ENCODE results near the gene CARD8.

CARD8 gene

DNA sequence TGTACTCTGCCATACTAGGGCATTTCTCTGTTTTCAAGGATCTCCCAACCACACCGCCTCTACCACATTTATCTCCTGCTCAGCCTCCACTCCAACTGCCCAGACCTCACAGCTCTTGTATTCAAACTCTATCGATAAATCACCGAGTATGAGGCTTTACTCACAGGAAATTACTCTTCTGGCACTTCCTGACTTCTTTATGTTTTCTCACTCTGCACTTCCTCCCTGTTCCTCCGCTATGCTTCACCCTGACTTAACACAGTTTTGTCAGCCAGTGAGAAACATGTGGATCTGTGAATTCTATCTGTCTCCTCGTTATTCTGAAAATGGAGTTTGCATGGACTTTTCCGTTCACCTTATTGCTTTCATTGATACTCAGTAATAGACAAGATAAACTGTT is 2.6 kb upstream of the CARD8 start:
- TF ChIP-seq, protein P1, sequence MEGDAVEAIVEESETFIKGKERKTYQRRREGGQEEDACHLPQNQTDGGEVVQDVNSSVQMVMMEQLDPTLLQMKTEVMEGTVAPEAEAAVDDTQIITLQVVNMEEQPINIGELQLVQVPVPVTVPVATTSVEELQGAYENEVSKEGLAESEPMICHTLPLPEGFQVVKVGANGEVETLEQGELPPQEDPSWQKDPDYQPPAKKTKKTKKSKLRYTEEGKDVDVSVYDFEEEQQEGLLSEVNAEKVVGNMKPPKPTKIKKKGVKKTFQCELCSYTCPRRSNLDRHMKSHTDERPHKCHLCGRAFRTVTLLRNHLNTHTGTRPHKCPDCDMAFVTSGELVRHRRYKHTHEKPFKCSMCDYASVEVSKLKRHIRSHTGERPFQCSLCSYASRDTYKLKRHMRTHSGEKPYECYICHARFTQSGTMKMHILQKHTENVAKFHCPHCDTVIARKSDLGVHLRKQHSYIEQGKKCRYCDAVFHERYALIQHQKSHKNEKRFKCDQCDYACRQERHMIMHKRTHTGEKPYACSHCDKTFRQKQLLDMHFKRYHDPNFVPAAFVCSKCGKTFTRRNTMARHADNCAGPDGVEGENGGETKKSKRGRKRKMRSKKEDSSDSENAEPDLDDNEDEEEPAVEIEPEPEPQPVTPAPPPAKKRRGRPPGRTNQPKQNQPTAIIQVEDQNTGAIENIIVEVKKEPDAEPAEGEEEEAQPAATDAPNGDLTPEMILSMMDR (conservative IDR thresholded peaks at IDR 0.05; ENCODE audit: low read depth, low read length): no peak
- no peak overlapping the region for H3K4me3 ChIP-seq (ENCODE audit: low read depth, low read length)
- DNase-seq (ENCODE audit: low read depth): no peak

DNA sequence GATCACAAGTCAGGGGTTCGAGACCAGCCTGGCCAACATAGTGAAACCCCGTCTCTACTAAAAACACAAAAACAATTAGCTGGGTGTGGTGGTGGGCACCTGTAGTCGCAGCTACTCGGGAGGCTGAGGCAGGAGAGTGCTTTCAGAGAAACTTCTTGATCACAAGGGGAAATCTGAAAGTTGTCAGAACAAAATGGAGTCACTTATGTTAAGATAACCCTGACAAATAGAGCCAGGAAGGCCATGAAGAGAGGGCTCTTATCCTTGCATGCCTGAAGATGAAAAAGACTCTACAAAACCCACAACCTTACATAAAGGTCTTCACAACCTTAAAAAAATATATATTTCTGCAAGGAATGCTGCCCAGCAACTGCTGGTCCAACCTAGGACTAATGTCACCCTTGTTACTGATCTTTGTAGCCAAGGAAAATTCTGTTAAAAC is 1.2 kb downstream of the CARD8 start:
- H3K4me3 ChIP-seq (ENCODE audit: low read depth, low read length): no peak overlapping the region
- no peak for DNase-seq (ENCODE audit: low read depth)
- TF ChIP-seq, protein P1 (conservative IDR thresholded peaks at IDR 0.05; ENCODE audit: low read depth, low read length): no peak

DNA sequence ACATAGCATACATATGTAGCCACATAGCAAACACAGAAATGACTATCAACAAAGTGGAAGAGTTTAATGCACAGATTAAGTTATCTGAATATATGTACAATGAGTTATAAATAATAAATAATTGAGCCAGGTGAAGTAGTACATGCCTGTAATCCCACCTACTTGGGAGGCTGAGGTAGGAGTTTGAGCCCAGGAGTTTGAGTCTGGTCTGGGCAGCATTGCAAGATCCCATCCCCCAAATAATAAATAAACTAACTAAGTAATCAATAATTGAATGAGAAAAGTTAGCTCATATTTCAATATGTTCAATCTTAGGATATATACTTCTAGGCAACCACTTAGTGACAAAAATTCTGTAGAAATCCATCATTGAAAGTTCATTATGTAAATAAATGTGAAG is 1.7 kb downstream of the CARD8 start:
- TF ChIP-seq, protein P1 (conservative IDR thresholded peaks at IDR 0.05; ENCODE audit: low read depth, low read length): no peak
- H3K4me3 ChIP-seq (ENCODE audit: low read depth, low read length): no peak overlapping the region
- no peak for DNase-seq (ENCODE audit: low read depth)

DNA sequence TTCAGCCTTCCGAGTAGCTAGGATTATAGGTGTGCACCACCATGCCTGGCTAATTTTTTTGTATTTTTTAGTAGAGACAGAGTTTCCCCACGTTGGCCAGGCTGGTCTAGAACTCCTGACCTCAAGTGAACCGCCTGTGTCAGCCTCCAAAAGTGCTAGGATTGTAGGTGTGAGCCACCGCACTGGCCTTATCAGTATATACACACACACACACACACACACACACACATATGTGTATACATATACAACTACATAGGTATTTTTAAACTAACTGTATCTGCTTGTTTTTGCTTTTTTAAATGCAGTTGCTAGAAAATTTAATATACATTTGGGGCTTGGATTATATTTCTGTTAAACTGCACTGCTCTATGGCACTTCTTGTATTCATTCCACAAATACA is 3.1 kb downstream of the CARD8 start:
- TF ChIP-seq, protein P1 (conservative IDR thresholded peaks at IDR 0.05; ENCODE audit: low read depth, low read length): no peak
- no peak for DNase-seq (ENCODE audit: low read depth)
- no peak overlapping the region for H3K4me3 ChIP-seq (ENCODE audit: low read depth, low read length)

DNA sequence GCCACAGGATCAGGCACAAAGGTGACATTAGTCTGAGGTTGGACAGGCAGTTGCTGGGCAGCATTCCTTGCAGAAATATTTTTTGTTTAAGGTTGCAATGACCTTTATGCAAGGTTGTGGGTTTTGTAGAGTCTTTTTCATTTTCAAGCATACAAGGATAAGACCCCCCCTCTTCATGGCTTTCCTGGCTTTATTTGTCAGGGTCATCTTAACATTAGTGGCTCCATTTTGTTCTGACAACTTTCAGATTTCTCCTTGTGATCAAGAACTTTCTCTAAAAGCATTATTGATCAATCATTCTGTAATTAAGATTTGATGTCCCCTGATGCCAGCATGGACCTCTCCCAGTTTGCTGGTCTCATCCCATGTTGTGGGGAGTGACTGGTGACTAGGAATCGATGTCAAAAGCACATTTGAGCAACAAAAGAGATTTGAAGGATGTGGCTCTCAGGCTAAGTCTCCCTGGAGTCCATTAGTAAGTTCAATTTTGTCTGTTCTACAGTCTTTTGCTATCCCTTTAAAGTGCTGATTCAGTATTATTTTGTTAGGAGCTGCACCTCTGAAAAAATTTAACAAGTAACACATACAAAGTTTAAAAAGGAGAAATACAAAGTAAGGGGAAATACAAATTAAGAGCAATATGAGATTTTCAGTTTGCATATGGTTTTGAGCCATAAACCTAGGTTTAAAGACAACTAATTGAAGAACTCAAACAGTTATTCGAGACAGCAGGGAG is 5.3 kb downstream of the CARD8 start:
- TF ChIP-seq, protein P1 (conservative IDR thresholded peaks at IDR 0.05; ENCODE audit: low read depth, low read length): no peak
- no peak for DNase-seq (ENCODE audit: low read depth)
- H3K4me3 ChIP-seq (ENCODE audit: low read depth, low read length): no peak overlapping the region

DNA sequence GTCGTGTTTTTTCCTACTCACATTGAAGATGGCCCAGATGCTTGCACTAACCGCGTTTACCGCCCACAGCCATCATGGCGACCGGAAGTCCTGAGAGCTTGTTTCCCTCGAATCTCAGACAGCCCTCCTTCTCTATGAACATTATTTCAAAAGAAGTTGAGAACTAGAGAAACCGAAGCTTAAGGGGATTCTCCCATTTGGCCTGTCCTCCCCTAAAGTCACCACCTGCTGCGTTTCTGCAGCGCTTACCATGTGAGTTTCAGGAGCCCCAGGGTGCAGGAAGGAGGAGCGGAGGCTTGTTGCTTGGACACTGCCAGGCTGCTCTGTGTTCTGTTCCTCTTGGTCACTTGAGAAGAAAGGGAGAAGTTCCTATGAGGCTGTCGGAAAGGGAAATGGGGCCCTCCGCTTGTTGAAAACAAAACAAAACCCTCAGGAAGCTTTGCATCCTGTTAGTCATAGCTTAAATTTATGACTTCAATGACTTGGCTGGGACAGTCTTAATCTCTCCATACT is 6.2 kb downstream of the CARD8 start:
- H3K4me3 ChIP-seq (ENCODE audit: low read depth, low read length): no peak overlapping the region
- DNase-seq (ENCODE audit: low read depth): peak; percentile 40
- TF ChIP-seq, protein P1 (conservative IDR thresholded peaks at IDR 0.05; ENCODE audit: low read depth, low read length): no peak
